Measurements from ENCODE around the gene CDH12.

The CDH12 gene

DNA sequence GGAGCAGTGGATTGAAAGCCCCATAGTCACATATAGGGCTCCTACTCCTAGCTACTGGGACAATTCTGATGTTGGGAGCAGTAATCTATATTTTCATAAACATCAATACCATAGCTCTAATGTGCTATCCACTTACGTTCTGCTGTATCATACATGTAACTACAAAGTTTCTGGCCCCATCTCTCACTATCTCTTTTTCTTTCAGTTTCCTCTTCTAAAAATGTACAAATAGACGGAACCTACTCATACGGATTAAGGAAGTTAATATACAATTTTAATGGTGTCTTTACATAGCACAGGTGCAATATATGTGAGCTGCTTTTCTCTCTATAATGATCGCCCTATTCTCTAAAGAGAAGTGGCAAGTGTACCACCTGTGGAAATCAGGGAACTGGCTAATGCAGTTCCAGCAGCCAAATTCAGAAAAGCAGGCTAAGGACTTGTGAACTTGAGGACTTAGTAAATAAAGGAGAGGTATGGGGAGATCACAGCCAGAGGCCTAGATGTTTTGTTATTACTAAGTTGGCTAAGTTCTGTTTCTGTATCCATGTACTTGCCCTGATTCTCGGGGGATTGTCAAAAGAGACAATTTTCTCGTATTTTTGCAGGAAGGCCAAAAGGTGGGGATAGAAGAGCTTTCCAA, 1021.9 kb downstream of the CDH12 start:
- no peak for TF ChIP-seq EZH2phosphoT487 (conservative IDR thresholded peaks at IDR 0.05; ENCODE audit: low read length)
- TF ChIP-seq, protein P1, sequence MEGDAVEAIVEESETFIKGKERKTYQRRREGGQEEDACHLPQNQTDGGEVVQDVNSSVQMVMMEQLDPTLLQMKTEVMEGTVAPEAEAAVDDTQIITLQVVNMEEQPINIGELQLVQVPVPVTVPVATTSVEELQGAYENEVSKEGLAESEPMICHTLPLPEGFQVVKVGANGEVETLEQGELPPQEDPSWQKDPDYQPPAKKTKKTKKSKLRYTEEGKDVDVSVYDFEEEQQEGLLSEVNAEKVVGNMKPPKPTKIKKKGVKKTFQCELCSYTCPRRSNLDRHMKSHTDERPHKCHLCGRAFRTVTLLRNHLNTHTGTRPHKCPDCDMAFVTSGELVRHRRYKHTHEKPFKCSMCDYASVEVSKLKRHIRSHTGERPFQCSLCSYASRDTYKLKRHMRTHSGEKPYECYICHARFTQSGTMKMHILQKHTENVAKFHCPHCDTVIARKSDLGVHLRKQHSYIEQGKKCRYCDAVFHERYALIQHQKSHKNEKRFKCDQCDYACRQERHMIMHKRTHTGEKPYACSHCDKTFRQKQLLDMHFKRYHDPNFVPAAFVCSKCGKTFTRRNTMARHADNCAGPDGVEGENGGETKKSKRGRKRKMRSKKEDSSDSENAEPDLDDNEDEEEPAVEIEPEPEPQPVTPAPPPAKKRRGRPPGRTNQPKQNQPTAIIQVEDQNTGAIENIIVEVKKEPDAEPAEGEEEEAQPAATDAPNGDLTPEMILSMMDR (IDR thresholded peaks at IDR 0.05; ENCODE audit: insufficient read depth, low read length, poor library complexity, severe bottlenecking), result no peak
- no peaks in the 10 kb centered on the region for H4K20me1 ChIP-seq (ENCODE audit: low read depth, low read length)
- H3K27ac ChIP-seq (ENCODE audit: low read depth, low read length), result no peak overlapping the region
- H3K27me3 ChIP-seq (ENCODE audit: low read length), result no peaks in the 10 kb centered on the region
- no peak overlapping the region for H3K9ac ChIP-seq (ENCODE audit: low read length)
- H3F3A ChIP-seq (ENCODE audit: insufficient read depth), result no peaks in the 10 kb centered on the region
- no peaks in the 10 kb centered on the region for H3K9me2 ChIP-seq (replicated peaks; ENCODE audit: insufficient read depth, low read length)
- H3K4me2 ChIP-seq (ENCODE audit: low read depth, low read length, poor library complexity, severe bottlenecking), result peak overlapping the region; percentile 21
- H3K4me3 ChIP-seq (ENCODE audit: insufficient read depth, low read length, poor library complexity, severe bottlenecking), result no peak overlapping the region
- H3K79me2 ChIP-seq (ENCODE audit: insufficient read depth, low read length), result no peaks in the 10 kb centered on the region
- no peaks in the 10 kb centered on the region for H3K9me3 ChIP-seq (ENCODE audit: insufficient read depth, low read length)
- H3K36me3 ChIP-seq (ENCODE audit: low read length), result no peaks in the 10 kb centered on the region
- peak overlapping the region; percentile 79 for H2AFZ ChIP-seq (ENCODE audit: low read depth, low read length, severe bottlenecking)

DNA sequence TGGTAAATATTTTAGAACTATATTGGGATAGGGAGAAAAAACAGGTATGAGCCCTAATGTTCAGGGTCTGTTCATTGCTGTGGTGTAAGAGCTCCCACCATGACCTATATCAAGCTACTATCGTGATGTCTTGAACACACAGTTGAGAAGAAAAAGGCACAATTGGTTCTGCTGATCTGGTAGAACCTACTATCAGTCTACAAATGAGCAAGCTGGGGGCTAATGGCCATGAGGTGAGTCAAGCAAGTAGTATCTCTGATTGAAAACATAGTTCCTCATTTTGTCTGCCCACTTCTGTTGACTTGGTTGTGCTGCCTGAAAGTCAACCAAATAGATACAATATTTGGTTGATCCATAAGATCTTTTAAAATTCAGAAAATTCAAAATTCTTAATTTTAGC, 1026.3 kb downstream of the CDH12 start:
- Histone ChIP-seq H3K27me3 (ENCODE audit: low read length) (no peaks in the 10 kb centered on the region), H3K4me2 (ENCODE audit: low read depth, low read length, poor library complexity, severe bottlenecking) (no peak overlapping the region), H3F3A (ENCODE audit: insufficient read depth) (no peaks in the 10 kb centered on the region), H3K79me2 (ENCODE audit: insufficient read depth, low read length) (no peaks in the 10 kb centered on the region), H3K9ac (ENCODE audit: low read length) (no peak overlapping the region), H3K36me3 (ENCODE audit: low read length) (no peaks in the 10 kb centered on the region), H3K27ac (ENCODE audit: low read depth, low read length) (no peak overlapping the region), H3K4me3 (ENCODE audit: insufficient read depth, low read length, poor library complexity, severe bottlenecking) (no peak overlapping the region), H4K20me1 (ENCODE audit: low read depth, low read length) (no peaks in the 10 kb centered on the region), H3K9me3 (ENCODE audit: insufficient read depth, low read length) (no peaks in the 10 kb centered on the region), H3K9me2 (replicated peaks; ENCODE audit: insufficient read depth, low read length) (no peaks in the 10 kb centered on the region), H2AFZ (ENCODE audit: low read depth, low read length, severe bottlenecking) (no peak overlapping the region)
- no peak for TF ChIP-seq EZH2phosphoT487 (conservative IDR thresholded peaks at IDR 0.05; ENCODE audit: low read length)
- TF ChIP-seq, protein P1 (IDR thresholded peaks at IDR 0.05; ENCODE audit: insufficient read depth, low read length, poor library complexity, severe bottlenecking), result no peak

DNA sequence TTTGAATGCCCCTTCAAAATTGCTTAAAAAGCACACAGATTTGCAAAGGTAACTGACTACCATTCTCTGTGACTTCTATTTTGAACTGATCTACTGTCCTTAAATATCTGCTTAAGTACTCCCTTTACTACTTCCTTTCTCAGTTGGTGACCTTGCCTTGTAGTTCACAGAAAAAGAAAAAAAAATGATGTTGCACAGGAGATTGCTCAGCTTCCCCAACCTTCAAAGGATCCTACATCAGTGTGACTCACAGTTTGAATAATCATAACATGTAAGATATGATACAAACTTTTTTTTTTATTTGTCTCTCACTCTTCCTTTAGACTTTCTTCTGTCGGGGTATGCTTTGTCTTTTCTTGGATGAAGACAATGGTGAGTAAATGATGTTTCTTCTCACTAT, 1029.6 kb downstream of the CDH12 start:
- Histone ChIP-seq H3K9me3 (ENCODE audit: insufficient read depth, low read length) (no peaks in the 10 kb centered on the region), H2AFZ (ENCODE audit: low read depth, low read length, severe bottlenecking) (no peak overlapping the region), H3K36me3 (ENCODE audit: low read length) (no peaks in the 10 kb centered on the region), H3K9ac (ENCODE audit: low read length) (no peak overlapping the region), H3K4me2 (ENCODE audit: low read depth, low read length, poor library complexity, severe bottlenecking) (no peak overlapping the region), H3K4me3 (ENCODE audit: insufficient read depth, low read length, poor library complexity, severe bottlenecking) (no peak overlapping the region), H3K27me3 (ENCODE audit: low read length) (no peaks in the 10 kb centered on the region), H3K9me2 (replicated peaks; ENCODE audit: insufficient read depth, low read length) (no peaks in the 10 kb centered on the region), H4K20me1 (ENCODE audit: low read depth, low read length) (no peaks in the 10 kb centered on the region), H3K27ac (ENCODE audit: low read depth, low read length) (no peak overlapping the region), H3K79me2 (ENCODE audit: insufficient read depth, low read length) (no peaks in the 10 kb centered on the region), H3F3A (ENCODE audit: insufficient read depth) (no peaks in the 10 kb centered on the region)
- no peak for TF ChIP-seq EZH2phosphoT487 (conservative IDR thresholded peaks at IDR 0.05; ENCODE audit: low read length)
- TF ChIP-seq, protein P1 (IDR thresholded peaks at IDR 0.05; ENCODE audit: insufficient read depth, low read length, poor library complexity, severe bottlenecking), result no peak
